Measurements from ENCODE around the gene BLTP1. TPM values are rescaled to one million over a fixed set of nuclear protein-coding genes. Genes with fewer than 3 reads are reported as not detected.

Gene BLTP1
- total and polyA plus RNA-seq, 2 of the 13 experiments (the other 11 are each of a cell fraction or from before 2014, with no cell fraction given), result 27.7 to 33.1 TPM

GRCh38 chr4:122151982-122152710, at the start of gene BLTP1 (continued):
- TF ChIP-seq MIER3 (CRISPR knock-in tag; IDR thresholded peaks at IDR 0.05; ENCODE audit: borderline replicate concordance), result 0 out of 2 replicates have a peak, but pooled peaks have one; percentile 35
- TF ChIP-seq ZSCAN21 (CRISPR knock-in tag; IDR thresholded peaks at IDR 0.05; ENCODE audit: borderline replicate concordance), result no peak
- TF ChIP-seq HES4 (CRISPR knock-in tag; IDR thresholded peaks at IDR 0.05; ENCODE audit: borderline replicate concordance), result peak; percentile 31; the same call in 1 of the 2 replicates
- no peak for TF ChIP-seq SNRNP70 (IDR thresholded peaks at IDR 0.05; ENCODE audit: low read depth, low read length)
- peak; percentile 59; the same call in 1 of the 2 replicates for TF ChIP-seq ARID5B (CRISPR knock-in tag; IDR thresholded peaks at IDR 0.05)
- TF ChIP-seq TBX3 (IDR thresholded peaks at IDR 0.05; ENCODE audit: borderline replicate concordance), result no peak
- TF ChIP-seq BCLAF1 (IDR thresholded peaks at IDR 0.05), result no peak
- TF ChIP-seq ZNF574 (CRISPR knock-in tag; IDR thresholded peaks at IDR 0.05), result no peak; the same call in 1 of the 2 replicates
- TF ChIP-seq ARNT2 (CRISPR knock-in tag; IDR thresholded peaks at IDR 0.05; ENCODE audit: low read depth), result peak; percentile 49; the same call in 1 of the 2 replicates
- TF ChIP-seq RCOR2 (CRISPR knock-in tag; IDR thresholded peaks at IDR 0.05), result no peak
- peak; percentile 20; the same call in 1 of the 2 replicates for TF ChIP-seq BORCS8-MEF2B (CRISPR knock-in tag; IDR thresholded peaks at IDR 0.05)
- no peak for TF ChIP-seq NCOA5 (CRISPR knock-in tag; IDR thresholded peaks at IDR 0.05)
- TF ChIP-seq ZNF512 (CRISPR knock-in tag; IDR thresholded peaks at IDR 0.05), result no peak
- peak; percentile 49; the same call in 1 of the 2 replicates for TF ChIP-seq ZNF619 (CRISPR knock-in tag; IDR thresholded peaks at IDR 0.05)
- TF ChIP-seq ISX (CRISPR knock-in tag; conservative IDR thresholded peaks at IDR 0.05), result no peak
- TF ChIP-seq FIP1L1 (IDR thresholded peaks at IDR 0.05; ENCODE audit: borderline replicate concordance, insufficient read depth, low read depth, low read length), result no peak
- no peak for TF ChIP-seq ZBTB42 (CRISPR knock-in tag; IDR thresholded peaks at IDR 0.05)
- peak; percentile 40; the same call in 1 of the 2 replicates for TF ChIP-seq HCFC1 (IDR thresholded peaks at IDR 0.05; ENCODE audit: low read depth, low read length)

All from HepG2 (cell line).